Adrenal gland (tissue), 5 donors: Measurements from ENCODE around the gene SPCS3.

Experiments
- CTCF ChIP-seq, 6 experiments: fragments of 450-650 bp in 4 of 6; fragments of 200-600 bp in 2 of 6; sonication (generic) in 1 of 6; IDR thresholded peaks; 1 replicate in 5 of 6; 2 replicates in 1 of 6; pipeline versions ENCODE4 v1.5.1 to v1.8.0; 2016 to 2021; ENCODE audit warnings: antibody characterized with exemption in 6 of 6, mild to moderate bottlenecking in 2 of 6, moderate library complexity in 1 of 6
- POLR2A ChIP-seq, 2 donors: fragments of 450-650 bp; IDR thresholded peaks; one replicate each; pipeline ENCODE4 v1.6.1; 2017; ENCODE audit warnings: antibody characterized with exemption in 2 of 2, mild to moderate bottlenecking in 2 of 2, moderate library complexity in 1 of 2
- donor health status: DM: no; HTN: no; CAD: no.

DNA sequence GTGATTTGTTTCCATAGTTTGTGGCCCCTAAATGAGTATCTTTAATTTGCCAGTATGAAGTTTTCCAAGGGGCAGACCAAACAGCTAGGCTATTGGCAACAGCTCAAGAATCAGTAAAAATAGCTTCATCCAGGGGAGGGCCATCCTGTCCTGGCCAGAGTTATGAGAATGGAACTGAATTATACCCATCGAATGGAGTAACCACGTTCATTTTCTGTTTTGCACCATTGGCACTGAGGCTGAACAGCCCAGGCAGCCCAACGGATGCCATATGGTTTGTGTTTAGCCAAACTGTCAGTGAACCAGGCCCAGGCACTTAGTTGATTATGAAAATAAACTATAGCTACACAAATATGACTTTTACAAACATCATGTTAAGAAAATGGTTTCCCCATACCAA lies 33.0 kb upstream of the SPCS3 start:
- TF ChIP-seq POLR2A (IDR thresholded peaks at IDR 0.05) (no peak), CTCF (IDR thresholded peaks at IDR 0.05) (no peak)
